Neuronal stem cell (in vitro differentiated cells): ENCODE measurements around the gene PPP1R14B. TPM values are rescaled to one million over a fixed set of nuclear protein-coding genes. Genes with fewer than 3 reads are reported as not detected.

Source experiments
- DNase-seq: peaks from one replicate; pipeline ENCODE4 v3.0.0-alpha.2; 2013; ENCODE audit warnings: low spot score
- H2AFZ ChIP-seq: one replicate; pipeline ENCODE4 v1.6.1; 2013; ENCODE audit warnings: mild to moderate bottlenecking, low read length, inconsistent platforms
- H2AK5ac ChIP-seq: 2 replicates; pipeline ENCODE4 v1.6.1; 2013; ENCODE audit warnings: low read depth, mild to moderate bottlenecking, inconsistent platforms, low read length, moderate library complexity, mixed read lengths
- H2BK120ac ChIP-seq: 2 replicates; pipeline ENCODE4 v1.6.1; 2013; ENCODE audit warnings: low read depth, mild to moderate bottlenecking, inconsistent platforms, low read length, moderate library complexity, mixed read lengths
- H2BK12ac ChIP-seq: one replicate; pipeline ENCODE4 v1.6.1; 2013; ENCODE audit warnings: low read length, inconsistent platforms
- H2BK15ac ChIP-seq: 2 replicates; pipeline ENCODE4 v1.6.1; 2013; ENCODE audit warnings: mild to moderate bottlenecking, low read length, inconsistent platforms, mixed read lengths
- H2BK5ac ChIP-seq: one replicate; pipeline ENCODE4 v1.6.1; 2013; ENCODE audit warnings: inconsistent platforms, mild to moderate bottlenecking, low read length, moderate library complexity
- H3K14ac ChIP-seq: one replicate; pipeline ENCODE4 v1.6.1; 2013; ENCODE audit warnings: low read length, inconsistent platforms
- H3K18ac ChIP-seq: 2 replicates; pipeline ENCODE4 v1.6.1; 2013; ENCODE audit warnings: low read length, inconsistent platforms
- H3K23ac ChIP-seq: 2 replicates; pipeline ENCODE4 v1.6.1; 2013; ENCODE audit warnings: low read depth, mild to moderate bottlenecking, mixed read lengths, low read length, inconsistent platforms; ENCODE audit not compliant: poor library complexity
- H3K27ac ChIP-seq: replicated peaks from 3 replicates; pipeline ENCODE4 v1.5.1; 2013; ENCODE audit warnings: low read length, inconsistent platforms
- H3K27me3 ChIP-seq, 3 experiments: 2 replicates each; pipeline ENCODE4 v1.6.1; 2013; ENCODE audit warnings: low read length in 3 of 3, mild to moderate bottlenecking in 2 of 3, inconsistent platforms in 1 of 3, low read depth in 1 of 3, mixed read lengths in 1 of 3, moderate library complexity in 1 of 3; ENCODE audit not compliant: control insufficient read depth in 3 of 3, insufficient read depth in 3 of 3
- H3K36me3 ChIP-seq, 2 donors: replicated peaks in 1 of 2; 2 replicates each; pipeline ENCODE4 v1.6.1; 2013; ENCODE audit warnings: low read length in 2 of 2; ENCODE audit not compliant: control insufficient read depth in 2 of 2, insufficient read depth in 2 of 2
- H3K4ac ChIP-seq: 2 replicates; pipeline ENCODE4 v1.6.1; 2013; ENCODE audit warnings: inconsistent platforms, mild to moderate bottlenecking, low read length, moderate library complexity
- H3K4me1 ChIP-seq, 2 donors: 1 replicate in 1 of 2; 2 replicates in 1 of 2; pipeline ENCODE4 v1.6.1; 2013; ENCODE audit warnings: low read length in 2 of 2, low read depth in 1 of 2; ENCODE audit not compliant: control insufficient read depth in 2 of 2, insufficient read depth in 1 of 2
- H3K4me2 ChIP-seq: one replicate; pipeline ENCODE4 v1.6.1; 2013; ENCODE audit warnings: mild to moderate bottlenecking, low read length, inconsistent platforms; ENCODE audit not compliant: insufficient read depth, poor library complexity, severe bottlenecking
- H3K4me3 ChIP-seq, 2 donors: 2 replicates each; pipeline ENCODE4 v1.5.1; 2013; ENCODE audit warnings: low read length in 2 of 2, mild to moderate bottlenecking in 2 of 2, inconsistent platforms in 1 of 2, moderate library complexity in 1 of 2
- H3K79me1 ChIP-seq: one replicate; pipeline ENCODE4 v1.6.1; 2013; ENCODE audit warnings: low read depth, mild to moderate bottlenecking, inconsistent platforms, low read length, moderate library complexity
- H3K9ac ChIP-seq: one replicate; pipeline ENCODE4 v1.6.1; 2013; ENCODE audit warnings: mild to moderate bottlenecking, low read depth, low read length, inconsistent platforms; ENCODE audit not compliant: poor library complexity
- H3K9me3 ChIP-seq, 2 donors: replicated peaks in 1 of 2; 2 replicates each; pipeline versions ENCODE3 to v1.6.1; 2013; ENCODE audit warnings: low read length in 2 of 2, mild to moderate bottlenecking in 2 of 2, inconsistent platforms in 1 of 2, low read depth in 1 of 2, mixed read lengths in 1 of 2, moderate library complexity in 1 of 2; ENCODE audit not compliant: control insufficient read depth in 2 of 2, insufficient read depth in 1 of 2
- H4K8ac ChIP-seq: one replicate; pipeline ENCODE4 v1.6.1; 2013; ENCODE audit warnings: low read depth, mild to moderate bottlenecking, inconsistent platforms, low read length, moderate library complexity
- H4K91ac ChIP-seq: one replicate; pipeline ENCODE4 v1.6.1; 2013; ENCODE audit warnings: low read length, low read depth, mild to moderate bottlenecking, inconsistent platforms; ENCODE audit not compliant: poor library complexity
- WGBS, 2 donors: extraction: QIAGEN DNeasy Blood & Tissue Kit; methylation state at CpG; one replicate each; pipeline ENCODE4 v1.1.7; 2013; ENCODE audit warnings: missing lambda C conversion rate in 2 of 2, mixed read lengths in 1 of 2; ENCODE audit not compliant: insufficient read length in 2 of 2, insufficient replicate concordance in 1 of 2; ENCODE audit errors: extremely low coverage in 2 of 2; 5-methylcytosine and 5-hydroxymethylcytosine counted together
- polyA plus RNA-seq, 2 experiments: library from polyadenylated mRNA; stranded (reverse); fragments of 200-250 nt; gene quantifications; one replicate each; pipeline ENCODE4 v1.2.3, GENCODE V29; 2013

PPP1R14B gene, protein sequence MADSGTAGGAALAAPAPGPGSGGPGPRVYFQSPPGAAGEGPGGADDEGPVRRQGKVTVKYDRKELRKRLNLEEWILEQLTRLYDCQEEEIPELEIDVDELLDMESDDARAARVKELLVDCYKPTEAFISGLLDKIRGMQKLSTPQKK
- 292 TPM for polyA plus RNA-seq (2013, experiment 1 of 2)
- polyA plus RNA-seq (2013, experiment 2 of 2), result 280 TPM

DNA sequence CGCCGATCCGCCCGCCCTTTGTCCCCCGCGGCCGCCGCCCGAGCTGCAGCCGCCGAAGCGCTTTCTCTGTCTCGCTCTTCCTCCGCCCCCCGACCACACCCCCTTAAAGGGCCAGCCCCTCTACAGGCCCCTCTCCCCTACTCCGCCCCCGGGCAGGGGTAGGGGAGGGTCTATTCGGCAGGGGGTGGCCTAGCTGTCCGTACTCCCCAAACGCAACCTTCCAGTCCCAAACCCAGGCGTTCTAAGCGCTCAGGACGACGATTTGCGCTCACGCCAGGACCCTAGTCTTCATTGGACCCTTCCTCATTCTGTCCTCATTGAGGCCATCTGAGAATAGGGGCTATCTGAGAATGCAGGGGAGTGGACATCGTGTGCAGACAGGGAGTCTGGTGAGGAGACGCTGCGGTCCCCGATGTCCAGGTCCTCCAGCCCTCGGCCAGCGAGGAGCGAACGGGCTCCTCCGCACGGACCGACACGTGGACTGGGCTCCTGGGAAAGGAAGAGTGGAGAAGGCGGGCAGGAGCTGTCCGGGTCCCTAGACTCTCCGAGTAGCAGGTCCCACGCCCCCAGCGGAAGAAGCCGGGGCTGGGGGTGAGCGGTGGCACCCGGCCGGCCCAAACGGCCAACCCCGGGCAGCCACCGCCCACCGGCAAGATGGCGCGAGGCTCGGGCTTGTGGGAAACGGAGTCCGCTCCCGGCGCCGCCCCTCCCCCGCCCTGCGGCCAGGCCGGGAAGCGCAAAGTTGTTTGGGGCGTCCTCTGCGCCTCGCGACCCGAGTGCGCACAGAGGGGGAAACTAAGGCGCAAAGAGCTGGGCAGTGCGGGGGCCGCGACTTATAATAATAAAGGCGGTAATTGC lies at the start of gene PPP1R14B:
Gene PPP1R14B (minus strand): TSS at position 73 of the 858 bp plus-strand sequence. CDS start 270 bp downstream, outside the sequence.
- Histone ChIP-seq H3K23ac (peak within 1 kb of the TSS; percentile 96), H3K4me1 (peaks cover 25 to 43% of the 10 kb centered on the region in 2 donors), H3K9ac (peak within 1 kb of the TSS; percentile 95), H2BK120ac (peak within 1 kb of the TSS; percentile 52), H3K18ac (peak within 1 kb of the TSS; percentile 92), H2BK15ac (peak within 1 kb of the TSS; percentile 47), H3K4ac (peak within 1 kb of the TSS; percentile 97), H3K14ac (peak within 1 kb of the TSS; percentile 96), H3K4me2 (peak within 1 kb of the TSS; percentile 98), H3K79me1 (peaks cover 16% of the 10 kb centered on the region), H4K91ac (no peak within 1 kb of the TSS), H3K9me3 (no peaks in the 10 kb centered on the region), H2AFZ (peak within 1 kb of the TSS; percentile 83), H2BK5ac (peak within 1 kb of the TSS; percentile 76), H3K4me3 (peak within 1 kb of the TSS; percentile 70 to 94), H2AK5ac (peak within 1 kb of the TSS; percentile 98), H3K27ac (peak within 1 kb of the TSS; percentile 61), H2BK12ac (peak within 1 kb of the TSS; percentile 97), H3K27me3 (no peaks in the 10 kb centered on the region), H3K36me3 (peaks cover 11 to 19% of the 10 kb centered on the region in 2 donors), H4K8ac (peak within 1 kb of the TSS; percentile 86)
- no CpG with 5 or more reads among the region's 74 CpGs for WGBS, 2 donors
- peak; percentile 87 for DNase-seq

GRCh38 chr11:64296236-64296635 lies 49.5 kb upstream of the PPP1R14B start:
- DNase-seq, result no peak
- Histone ChIP-seq H3K36me3 (no peaks in the 10 kb centered on the region), H2AFZ (no peak overlapping the region), H3K27me3 (peaks cover 62 to 96% (median 95%) of the 10 kb centered on the region in 3 experiments), H3K9me3 (no peaks in the 10 kb centered on the region), H3K14ac (no peak overlapping the region), H2BK5ac (no peak overlapping the region), H3K4me2 (no peak overlapping the region), H3K18ac (no peak overlapping the region), H3K27ac (no peak overlapping the region), H2BK15ac (no peak overlapping the region), H4K91ac (no peak overlapping the region), H3K79me1 (no peaks in the 10 kb centered on the region), H3K23ac (no peak overlapping the region), H3K4me3 (peak overlapping the region in 1 of 2 donors; percentile 18), H2BK120ac (no peak overlapping the region), H3K4me1 (peaks cover 9 to 32% of the 10 kb centered on the region in 2 donors), H3K4ac (no peak overlapping the region), H4K8ac (no peak overlapping the region), H2BK12ac (no peak overlapping the region), H3K9ac (no peak overlapping the region), H2AK5ac (no peak overlapping the region)
- WGBS, 2 donors, result no CpG with 5 or more reads among the region's 1 CpG

DNA sequence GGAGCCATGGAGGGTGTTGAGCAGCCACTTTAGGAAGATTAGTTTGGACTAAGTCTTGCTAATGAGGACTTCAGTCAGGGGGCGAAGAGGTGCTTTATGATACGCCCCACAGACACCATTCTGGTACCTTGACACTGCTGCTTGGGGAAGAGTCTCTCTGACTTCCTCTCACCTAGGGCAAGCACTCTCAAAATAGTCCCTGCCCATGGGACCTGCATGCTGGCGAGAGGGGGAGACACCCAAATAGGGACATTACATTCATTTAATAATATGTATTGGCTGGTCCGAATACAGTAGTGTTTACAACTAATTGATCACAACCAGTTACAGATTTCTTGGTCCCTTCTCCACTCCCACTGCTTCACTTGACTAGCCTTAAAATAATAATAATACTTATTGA lies 49.0 kb upstream of the PPP1R14B start:
- no peak overlapping the region for H3K23ac ChIP-seq
- H3K27ac ChIP-seq, result no peak overlapping the region
- no peak overlapping the region for H2BK5ac ChIP-seq
- H3K4me3 ChIP-seq, result no peak overlapping the region
- no peaks in the 10 kb centered on the region for H3K36me3 ChIP-seq
- no peak overlapping the region for H2AFZ ChIP-seq
- H2AK5ac ChIP-seq, result no peak overlapping the region
- WGBS, 2 donors, result no CpG with 5 or more reads among the region's 4 CpGs
- no peak overlapping the region for H4K8ac ChIP-seq
- no peak overlapping the region for H3K18ac ChIP-seq
- peaks cover 8 to 32% of the 10 kb centered on the region in 2 donors for H3K4me1 ChIP-seq
- H3K79me1 ChIP-seq, result no peaks in the 10 kb centered on the region
- no peak overlapping the region for H2BK12ac ChIP-seq
- no peak overlapping the region for H4K91ac ChIP-seq
- no peaks in the 10 kb centered on the region for H3K9me3 ChIP-seq
- H3K27me3 ChIP-seq, result peaks cover 66 to 99% (median 98%) of the 10 kb centered on the region in 3 experiments
- no peak overlapping the region for H2BK15ac ChIP-seq
- DNase-seq, result no peak
- H3K4me2 ChIP-seq, result no peak overlapping the region
- no peak overlapping the region for H3K9ac ChIP-seq
- no peak overlapping the region for H2BK120ac ChIP-seq
- H3K14ac ChIP-seq, result no peak overlapping the region
- no peak overlapping the region for H3K4ac ChIP-seq

- no peaks in the 10 kb centered on the region for H3K36me3 ChIP-seq
- peaks cover 6 to 23% of the 10 kb centered on the region in 2 donors for H3K4me1 ChIP-seq
- peaks cover 62 to 99% (median 98%) of the 10 kb centered on the region in 3 experiments for H3K27me3 ChIP-seq
- H2BK5ac ChIP-seq, result no peak overlapping the region
- H2BK120ac ChIP-seq, result no peak overlapping the region
- no peak overlapping the region for H2AFZ ChIP-seq
- no peak overlapping the region for H3K4me3 ChIP-seq
- no peaks in the 10 kb centered on the region for H3K79me1 ChIP-seq
- no peak overlapping the region for H3K14ac ChIP-seq
- H3K4ac ChIP-seq, result no peak overlapping the region
- H3K4me2 ChIP-seq, result no peak overlapping the region
- no peak overlapping the region for H2BK12ac ChIP-seq
- no CpG with 5 or more reads among the region's 3 CpGs for WGBS, 2 donors
- H3K9ac ChIP-seq, result no peak overlapping the region
- no peaks in the 10 kb centered on the region for H3K9me3 ChIP-seq
- no peak overlapping the region for H4K8ac ChIP-seq
- H3K23ac ChIP-seq, result no peak overlapping the region
- no peak overlapping the region for H2AK5ac ChIP-seq
- no peak for DNase-seq
- no peak overlapping the region for H3K18ac ChIP-seq
- no peak overlapping the region for H2BK15ac ChIP-seq
- H3K27ac ChIP-seq, result no peak overlapping the region
- H4K91ac ChIP-seq, result no peak overlapping the region
Observed at GRCh38 chr11:64294774-64295173, 48.0 kb upstream of the PPP1R14B start.
